T-helper 1 cell treated with Interleukin-12 subunit alpha and Interleukin-12 subunit beta and Interleukin-4 antibody, amounts not matched to agents 30 μg/mL and 1 μg/mL, for 36 hours (primary cell): ENCODE data around the gene COL8A1.

Experiments used
- H3K27ac Mint-ChIP-seq: one replicate; pipeline ENCODE4 v1.8.0; 2021; ENCODE audit warnings: mild to moderate bottlenecking, mixed read lengths
- H3K27me3 Mint-ChIP-seq: one replicate; pipeline ENCODE4 v1.8.0; 2021; ENCODE audit warnings: low read depth, mixed read lengths
- H3K36me3 Mint-ChIP-seq: one replicate; pipeline ENCODE4 v1.8.0; 2021; ENCODE audit warnings: low read depth, mixed read lengths
- H3K4me1 Mint-ChIP-seq: one replicate; pipeline ENCODE4 v1.8.0; 2021; ENCODE audit warnings: low read depth, mixed read lengths
- H3K4me3 Mint-ChIP-seq: one replicate; pipeline ENCODE4 v1.8.0; 2021; ENCODE audit warnings: mild to moderate bottlenecking, moderate library complexity, mixed read lengths
- H3K9me3 Mint-ChIP-seq: one replicate; pipeline ENCODE4 v1.8.0; 2021; ENCODE audit warnings: mixed read lengths

Gene COL8A1

DNA sequence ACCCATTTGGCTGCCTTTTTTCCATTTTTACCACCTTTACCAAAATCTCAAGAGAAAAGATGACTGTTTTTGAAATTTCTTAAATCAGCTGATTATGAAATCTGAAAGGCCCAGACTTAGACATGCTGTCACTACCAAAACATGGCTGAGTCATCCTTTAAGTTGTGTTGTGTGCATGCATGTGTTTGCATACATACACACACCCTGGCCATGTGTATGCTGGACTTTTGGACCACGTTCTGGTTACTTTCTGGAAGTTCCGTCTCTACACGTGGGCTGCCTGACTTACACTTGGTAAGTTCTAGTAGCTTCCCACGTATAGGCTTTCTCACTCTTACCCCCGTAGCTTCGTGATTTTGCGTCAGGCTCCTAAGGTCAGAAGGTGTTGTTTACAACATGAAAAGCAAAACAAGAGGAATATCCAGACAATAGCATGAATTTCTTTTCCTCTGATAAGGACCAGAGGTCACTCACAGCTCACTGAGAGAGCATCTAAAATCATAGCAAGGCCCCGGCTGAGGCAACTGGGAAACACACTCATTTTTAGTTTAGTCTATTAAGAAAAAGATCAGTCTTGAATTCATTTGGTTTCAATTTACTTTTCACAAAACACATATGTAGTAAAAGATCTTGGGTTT is 62.4 kb downstream of the COL8A1 start:
- no peaks in the 10 kb centered on the region for H3K4me1 Mint-ChIP-seq

GRCh38 chr3:99702953-99703943 is 64.9 kb downstream of the COL8A1 start:
- H3K27me3 Mint-ChIP-seq, result peaks cover 4% of the 10 kb centered on the region
- H3K4me1 Mint-ChIP-seq, result no peaks in the 10 kb centered on the region
- H3K9me3 Mint-ChIP-seq, result no peaks in the 10 kb centered on the region
- no peaks in the 10 kb centered on the region for H3K36me3 Mint-ChIP-seq
- H3K27ac Mint-ChIP-seq, result no peak overlapping the region
- H3K4me3 Mint-ChIP-seq, result no peak overlapping the region

More for the DNA sequence above, 62.4 kb downstream of the COL8A1 start:
- Mint-ChIP-seq H3K27me3 (peaks cover 4% of the 10 kb centered on the region), H3K9me3 (no peaks in the 10 kb centered on the region), H3K36me3 (no peaks in the 10 kb centered on the region), H3K27ac (no peak overlapping the region), H3K4me3 (no peak overlapping the region)

DNA sequence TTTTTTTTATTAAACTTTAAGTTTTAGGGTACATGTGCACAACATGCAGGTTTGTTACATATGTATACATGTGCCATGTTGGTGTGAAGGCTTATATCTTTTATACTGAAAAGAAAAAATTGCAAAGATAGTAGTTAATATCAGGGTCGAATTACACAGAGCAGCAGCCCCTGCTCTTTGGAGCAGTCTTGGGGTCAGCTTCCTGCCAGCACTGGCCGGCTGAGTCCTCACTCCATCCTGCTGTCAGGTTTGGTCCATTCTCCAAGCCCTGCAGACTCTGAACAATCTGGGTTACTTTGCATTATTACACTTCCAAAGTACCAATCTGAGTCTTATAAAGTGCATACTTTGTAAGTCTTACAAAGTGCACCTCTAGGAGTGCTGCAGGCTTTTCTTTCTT is 66.0 kb downstream of the COL8A1 start:
- no peaks in the 10 kb centered on the region for H3K9me3 Mint-ChIP-seq
- H3K4me3 Mint-ChIP-seq, result no peak overlapping the region
- no peak overlapping the region for H3K27ac Mint-ChIP-seq
- H3K4me1 Mint-ChIP-seq, result no peaks in the 10 kb centered on the region
- no peaks in the 10 kb centered on the region for H3K36me3 Mint-ChIP-seq
- H3K27me3 Mint-ChIP-seq, result peaks cover 4% of the 10 kb centered on the region

GRCh38 chr3:99706410-99706809 is 68.0 kb downstream of the COL8A1 start:
- no peak overlapping the region for H3K27ac Mint-ChIP-seq
- H3K4me3 Mint-ChIP-seq, result no peak overlapping the region
- peaks cover 4% of the 10 kb centered on the region for H3K27me3 Mint-ChIP-seq
- no peaks in the 10 kb centered on the region for H3K36me3 Mint-ChIP-seq
- H3K4me1 Mint-ChIP-seq, result no peaks in the 10 kb centered on the region
- no peaks in the 10 kb centered on the region for H3K9me3 Mint-ChIP-seq

DNA sequence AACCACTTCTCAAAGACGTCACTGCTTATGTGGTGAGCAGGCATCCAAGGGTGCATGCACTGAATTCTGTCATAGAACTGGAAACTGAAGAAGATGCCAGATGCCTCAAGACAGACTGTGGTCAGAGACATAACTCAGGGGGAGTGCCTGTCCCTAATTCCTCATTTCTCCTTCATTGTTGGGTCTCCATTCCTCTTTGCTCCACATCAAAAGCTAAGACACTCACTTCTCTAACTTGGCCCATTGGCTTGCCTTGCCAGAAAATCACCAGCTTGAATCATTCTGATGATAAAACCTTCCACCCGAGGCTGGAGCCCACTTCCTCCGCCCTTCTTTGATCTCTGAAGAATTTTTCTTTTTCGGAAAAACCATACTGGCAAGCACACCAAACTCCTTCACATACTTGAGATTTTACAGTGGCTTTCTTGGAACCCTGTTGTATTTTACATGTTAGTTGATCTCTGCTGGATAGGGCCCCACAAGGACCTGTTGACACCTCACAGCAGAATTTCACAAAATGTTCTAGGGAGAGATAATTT is 69.9 kb downstream of the COL8A1 start:
- no peak overlapping the region for H3K4me3 Mint-ChIP-seq
- no peaks in the 10 kb centered on the region for H3K9me3 Mint-ChIP-seq
- no peaks in the 10 kb centered on the region for H3K4me1 Mint-ChIP-seq
- H3K27ac Mint-ChIP-seq, result no peak overlapping the region
- H3K36me3 Mint-ChIP-seq, result no peaks in the 10 kb centered on the region
- H3K27me3 Mint-ChIP-seq, result peaks cover 3% of the 10 kb centered on the region

- Mint-ChIP-seq H3K4me3 (no peak overlapping the region), H3K9me3 (no peaks in the 10 kb centered on the region), H3K36me3 (no peaks in the 10 kb centered on the region), H3K4me1 (no peaks in the 10 kb centered on the region), H3K27ac (no peak overlapping the region), H3K27me3 (no peaks in the 10 kb centered on the region)
These were observed 71.3 kb downstream of the COL8A1 start for GRCh38 chr3:99709686-99710085.

DNA sequence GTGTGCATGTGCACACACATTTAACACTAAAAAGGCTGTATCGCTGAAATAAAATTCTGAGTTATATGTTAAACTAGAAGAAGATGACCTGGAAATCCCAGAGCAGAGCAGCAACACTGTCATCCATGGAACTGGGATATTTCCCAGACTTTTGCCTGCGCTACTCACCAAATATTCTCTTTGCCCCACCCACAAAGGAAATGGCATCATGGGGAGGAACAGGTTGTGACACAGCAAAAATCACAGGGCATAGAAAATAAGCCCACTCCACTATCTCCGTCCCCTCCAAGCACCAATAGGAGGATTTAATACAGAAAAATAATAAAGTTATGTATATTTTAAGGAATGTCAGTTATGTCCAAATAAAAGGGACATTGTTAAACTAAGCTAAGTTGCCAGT is 71.7 kb downstream of the COL8A1 start:
- H3K36me3 Mint-ChIP-seq, result no peaks in the 10 kb centered on the region
- no peaks in the 10 kb centered on the region for H3K27me3 Mint-ChIP-seq
- no peak overlapping the region for H3K4me3 Mint-ChIP-seq
- H3K9me3 Mint-ChIP-seq, result no peaks in the 10 kb centered on the region
- no peaks in the 10 kb centered on the region for H3K4me1 Mint-ChIP-seq
- no peak overlapping the region for H3K27ac Mint-ChIP-seq

DNA sequence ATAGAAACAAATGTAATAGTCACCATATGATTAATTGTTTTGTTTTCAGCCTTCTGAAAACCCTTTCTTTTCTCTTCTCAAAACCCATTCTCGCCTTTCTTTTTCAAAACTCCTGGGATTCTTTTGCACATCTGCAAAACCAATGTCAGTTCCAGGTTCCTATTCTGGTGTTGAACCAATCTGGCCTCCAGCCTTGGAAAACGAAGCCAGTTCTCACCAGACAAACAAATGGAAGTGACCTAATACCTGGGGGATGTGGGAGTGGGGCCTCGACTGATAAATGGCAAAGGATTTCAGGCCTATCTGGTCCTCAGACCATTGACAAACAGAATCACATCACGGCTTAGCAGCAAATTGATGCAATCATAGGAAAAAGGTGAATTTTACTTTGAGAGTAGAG is 73.0 kb downstream of the COL8A1 start:
- Mint-ChIP-seq H3K27ac (no peak overlapping the region), H3K36me3 (no peaks in the 10 kb centered on the region), H3K4me1 (no peaks in the 10 kb centered on the region), H3K9me3 (no peaks in the 10 kb centered on the region), H3K27me3 (no peaks in the 10 kb centered on the region), H3K4me3 (no peak overlapping the region)

DNA sequence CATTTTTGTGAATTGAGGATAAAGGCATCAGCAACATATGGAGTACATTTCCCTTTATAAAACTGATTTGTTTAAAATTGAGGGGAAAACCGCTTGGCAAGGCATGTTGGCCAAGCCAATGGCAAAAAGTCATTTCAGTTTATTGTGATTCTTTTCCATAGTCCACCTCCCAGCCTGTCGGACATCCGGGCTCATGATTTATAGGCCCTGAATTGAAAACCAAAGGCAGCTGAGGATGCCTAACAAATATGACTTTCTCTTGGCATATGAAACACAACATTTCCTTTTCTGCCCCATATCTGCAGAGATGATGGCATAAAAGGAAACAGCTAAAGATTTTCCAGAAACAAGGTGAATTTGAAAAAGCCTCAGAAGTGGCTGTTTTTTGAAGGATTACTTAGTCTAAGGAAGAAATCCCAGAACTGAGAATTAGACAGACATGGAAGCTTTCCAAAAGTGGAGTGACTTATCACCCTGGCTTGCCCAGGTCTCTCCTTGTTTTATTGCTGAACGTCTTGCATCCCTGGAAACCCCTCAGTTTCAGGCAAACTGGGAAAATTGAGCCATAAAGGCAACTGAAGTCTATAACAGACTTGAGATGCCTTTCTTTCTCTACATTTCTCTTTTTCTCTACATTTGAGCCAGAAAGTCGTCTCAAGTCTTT is 74.0 kb downstream of the COL8A1 start:
- Mint-ChIP-seq H3K4me1 (no peaks in the 10 kb centered on the region), H3K4me3 (no peak overlapping the region), H3K27me3 (no peaks in the 10 kb centered on the region), H3K36me3 (no peaks in the 10 kb centered on the region), H3K9me3 (no peaks in the 10 kb centered on the region), H3K27ac (no peak overlapping the region)

- Mint-ChIP-seq H3K9me3 (no peaks in the 10 kb centered on the region), H3K4me3 (no peak overlapping the region), H3K36me3 (no peaks in the 10 kb centered on the region), H3K27ac (no peak overlapping the region), H3K27me3 (no peaks in the 10 kb centered on the region), H3K4me1 (no peaks in the 10 kb centered on the region)
These were observed 75.0 kb downstream of the COL8A1 start for GRCh38 chr3:99713440-99713839.

DNA sequence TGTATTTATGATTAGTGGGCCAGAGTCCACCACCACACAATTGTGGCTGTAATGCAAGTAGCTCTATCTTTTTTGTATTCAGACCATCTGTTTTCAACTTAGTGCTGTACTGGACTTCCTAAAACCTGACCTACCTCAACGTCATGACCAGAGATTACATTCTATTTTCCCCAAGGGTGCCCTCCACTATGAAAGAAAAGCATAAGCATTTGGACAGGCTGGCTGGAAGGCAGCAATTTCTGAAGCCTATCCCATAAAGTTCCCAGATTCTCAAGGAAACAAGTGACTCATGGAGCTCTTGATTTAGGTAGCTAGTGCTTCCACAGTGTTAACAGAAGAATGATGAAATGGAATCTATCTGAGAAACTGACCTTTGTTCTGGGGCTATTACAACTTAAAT is 75.8 kb downstream of the COL8A1 start:
- Mint-ChIP-seq H3K27me3 (no peaks in the 10 kb centered on the region), H3K4me1 (no peaks in the 10 kb centered on the region), H3K4me3 (no peak overlapping the region), H3K27ac (no peak overlapping the region), H3K9me3 (no peaks in the 10 kb centered on the region), H3K36me3 (no peaks in the 10 kb centered on the region)

- H3K27me3 Mint-ChIP-seq, result no peaks in the 10 kb centered on the region
- no peaks in the 10 kb centered on the region for H3K36me3 Mint-ChIP-seq
- no peaks in the 10 kb centered on the region for H3K9me3 Mint-ChIP-seq
- no peak overlapping the region for H3K27ac Mint-ChIP-seq
- no peaks in the 10 kb centered on the region for H3K4me1 Mint-ChIP-seq
- H3K4me3 Mint-ChIP-seq, result no peak overlapping the region
These were observed 76.2 kb downstream of the COL8A1 start for GRCh38 chr3:99714575-99714974.

DNA sequence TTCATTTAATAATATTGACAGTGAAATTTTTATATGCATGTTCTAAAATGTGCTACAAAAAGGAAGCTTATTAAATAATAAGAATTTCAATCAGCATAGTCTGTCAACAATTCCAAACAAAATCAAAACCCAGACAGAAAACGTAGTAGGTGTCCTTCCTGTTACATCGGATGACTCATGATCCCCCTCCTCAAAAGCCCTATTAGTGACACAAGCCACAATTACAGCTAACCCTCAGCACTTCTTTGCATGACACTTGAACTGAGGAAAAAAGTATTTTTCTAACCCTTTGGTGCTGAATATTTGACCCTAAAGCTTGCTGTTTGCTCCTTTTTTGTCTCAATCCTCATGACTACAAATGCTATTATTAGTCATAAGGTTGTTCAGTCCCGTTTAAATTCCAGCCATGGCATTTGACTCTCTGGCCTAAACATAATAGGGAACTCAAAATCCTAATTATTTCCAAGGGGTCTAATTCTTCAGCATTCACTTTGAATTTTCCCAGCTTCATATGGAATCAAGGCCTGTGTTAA is 78.1 kb downstream of the COL8A1 start:
- Mint-ChIP-seq H3K27ac (no peak overlapping the region), H3K4me3 (no peak overlapping the region), H3K9me3 (no peaks in the 10 kb centered on the region), H3K27me3 (no peaks in the 10 kb centered on the region), H3K36me3 (no peaks in the 10 kb centered on the region), H3K4me1 (no peaks in the 10 kb centered on the region)

DNA sequence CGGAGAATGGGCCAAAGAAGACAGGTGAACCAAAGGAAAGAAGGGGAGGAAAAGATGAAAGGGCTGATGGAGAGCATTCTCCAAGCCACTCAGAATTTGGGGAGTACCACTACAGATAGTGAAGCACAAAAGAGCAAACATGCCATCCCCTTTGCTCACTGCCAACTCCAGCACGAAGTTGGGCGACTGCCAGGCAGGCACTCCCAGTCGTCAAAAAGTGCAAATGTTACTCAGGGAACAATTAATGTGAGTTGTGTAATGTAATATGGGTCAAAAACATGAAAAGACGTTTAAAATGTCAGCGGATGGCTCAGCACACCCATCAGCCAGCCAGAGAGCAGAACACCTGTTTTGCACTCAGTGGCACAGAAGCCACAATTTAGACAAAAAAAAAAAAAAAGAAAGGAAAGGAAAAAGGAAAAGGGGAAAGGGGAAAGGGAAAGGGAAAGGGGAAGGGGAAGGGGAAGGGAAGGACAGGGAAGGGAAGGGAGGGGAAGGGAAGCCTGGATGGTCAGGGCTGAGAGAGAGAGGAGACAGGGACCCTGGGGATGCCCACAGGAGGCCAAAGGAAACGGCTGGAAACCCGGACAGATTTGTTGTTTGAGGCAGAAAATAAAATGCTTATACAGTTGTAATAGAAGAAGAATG is 82.7 kb downstream of the COL8A1 start:
- H3K4me3 Mint-ChIP-seq, result no peak overlapping the region
- H3K27ac Mint-ChIP-seq, result no peak overlapping the region
- no peaks in the 10 kb centered on the region for H3K36me3 Mint-ChIP-seq
- H3K27me3 Mint-ChIP-seq, result no peaks in the 10 kb centered on the region
- H3K9me3 Mint-ChIP-seq, result no peaks in the 10 kb centered on the region
- no peaks in the 10 kb centered on the region for H3K4me1 Mint-ChIP-seq
